ENCODE data around the gene THAP7.
"Not testable (repeated sequence)": the region's sequence is repeated elsewhere in the genome, so short reads cannot be mapped to it uniquely, and the experiment has no call there.

THAP7 gene

DNA sequence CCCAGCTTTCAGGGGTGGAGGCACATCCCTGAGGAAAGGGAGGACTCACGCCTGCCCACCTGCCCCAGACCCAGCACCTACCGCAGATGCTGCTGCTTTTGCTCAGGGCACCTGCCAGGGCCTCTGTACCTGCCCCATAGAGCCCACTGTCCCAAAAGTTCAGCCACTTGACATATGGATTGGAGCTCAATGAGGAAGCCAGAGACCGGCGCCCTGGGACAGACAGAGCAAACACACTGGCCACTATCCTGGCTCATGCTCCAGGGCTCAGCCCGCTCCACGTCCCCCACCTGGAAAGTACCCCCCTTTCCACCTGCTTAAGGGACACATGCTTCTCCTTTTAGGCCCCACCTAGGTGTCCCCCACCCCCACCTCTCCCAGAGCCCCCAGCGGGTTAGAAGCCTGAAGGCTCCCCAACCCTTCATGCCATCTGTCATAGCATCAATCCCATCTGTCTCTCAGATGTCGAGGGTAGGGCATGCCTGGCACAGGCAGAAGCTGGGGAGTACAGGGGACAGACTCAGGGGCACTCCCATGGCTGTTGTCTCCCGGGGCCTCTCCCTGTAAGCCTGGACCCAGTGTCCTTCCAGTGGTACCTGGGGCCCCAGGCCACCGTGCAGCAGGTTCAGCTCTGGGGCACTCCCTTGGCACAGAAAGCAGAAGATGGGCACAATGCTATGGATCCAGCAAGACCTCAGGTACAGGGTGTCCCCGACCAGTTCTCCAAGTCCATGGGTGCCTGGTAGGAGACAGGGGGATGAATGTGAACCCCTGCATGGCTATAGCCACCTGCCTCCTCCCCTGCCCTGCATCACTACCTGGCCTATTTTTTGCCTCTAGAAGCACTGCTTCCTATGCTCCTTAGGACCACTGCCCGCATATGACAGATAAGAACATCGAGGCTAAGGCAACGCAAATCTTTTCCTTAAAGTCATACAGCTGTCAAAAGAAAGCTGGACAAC is 10.8 kb upstream of the THAP7 start:
- no peak for DNase-seq (ENCODE audit: low read depth in 2 of 2)

DNA sequence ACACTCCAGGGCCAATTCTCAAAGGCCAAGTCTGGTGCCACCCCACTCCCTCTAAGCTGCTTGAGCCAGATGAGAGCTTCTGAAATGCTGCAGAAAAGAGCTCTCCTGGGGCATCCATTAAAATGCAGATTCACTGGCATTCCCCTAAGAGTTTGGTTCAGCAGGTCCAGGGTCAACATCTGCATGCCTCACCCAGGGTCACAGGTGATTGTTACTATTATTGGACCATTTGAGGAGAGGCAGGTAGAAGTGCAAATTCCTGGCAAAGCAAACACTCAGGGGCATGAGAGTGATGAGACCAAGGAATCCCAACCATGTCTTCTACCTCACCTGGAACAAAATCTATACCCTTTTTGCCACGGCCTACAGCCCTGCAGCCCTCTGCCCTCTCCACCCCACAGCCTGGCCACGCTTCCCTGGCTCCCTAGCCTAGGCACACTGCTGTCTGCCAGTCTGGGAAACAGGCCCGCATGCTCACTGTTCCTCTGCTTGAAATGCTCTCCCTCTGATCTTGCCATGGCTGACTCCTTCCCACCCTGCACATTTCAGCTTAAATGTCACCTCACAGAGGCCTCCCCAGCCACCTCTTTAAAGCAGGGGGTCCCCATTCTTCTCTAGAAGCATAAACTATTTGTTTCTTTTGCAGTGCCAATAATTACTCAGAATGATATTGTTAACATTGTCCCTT is 8.7 kb upstream of the THAP7 start:
- DNase-seq (ENCODE audit: low read depth in 2 of 2): no peak

DNA sequence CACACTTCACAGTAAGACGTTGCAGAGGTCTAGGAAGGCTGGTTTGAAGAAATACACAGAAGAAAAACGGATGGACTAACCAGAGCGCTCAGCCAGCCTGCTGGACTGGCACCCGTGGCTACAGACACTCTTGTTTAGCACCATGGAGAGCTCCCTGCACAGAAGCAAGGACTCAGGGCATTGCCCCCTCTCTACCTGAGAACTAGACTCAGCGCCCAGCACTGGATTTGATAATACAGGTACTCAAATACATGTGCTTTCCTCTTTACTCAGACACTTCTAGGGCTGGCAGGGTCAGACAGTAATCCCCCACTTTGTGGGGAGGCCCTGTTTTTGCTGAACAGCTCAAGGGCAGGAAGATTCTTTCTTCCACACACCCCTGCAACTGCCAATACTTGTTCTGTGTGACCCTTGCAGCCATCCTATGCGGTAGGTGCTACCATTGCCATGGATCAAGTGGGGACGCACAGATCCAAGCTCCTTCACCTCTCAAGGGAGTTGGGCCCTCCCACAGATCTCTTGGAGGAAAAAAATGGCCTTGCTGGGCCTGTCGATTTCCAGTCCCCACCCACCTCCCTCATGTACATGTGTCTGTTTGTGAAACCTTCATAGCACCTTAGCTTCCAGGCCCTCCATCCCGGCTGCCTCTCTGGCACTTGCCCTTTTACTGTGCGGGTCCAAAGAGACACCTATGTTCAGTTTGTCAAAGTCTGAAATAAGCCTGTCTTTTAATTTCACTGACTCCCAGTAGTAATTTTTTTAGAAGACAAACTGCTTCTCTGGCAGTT is 7.9 kb upstream of the THAP7 start:
- DNase-seq (ENCODE audit: low read depth in 2 of 2): no peak

DNA sequence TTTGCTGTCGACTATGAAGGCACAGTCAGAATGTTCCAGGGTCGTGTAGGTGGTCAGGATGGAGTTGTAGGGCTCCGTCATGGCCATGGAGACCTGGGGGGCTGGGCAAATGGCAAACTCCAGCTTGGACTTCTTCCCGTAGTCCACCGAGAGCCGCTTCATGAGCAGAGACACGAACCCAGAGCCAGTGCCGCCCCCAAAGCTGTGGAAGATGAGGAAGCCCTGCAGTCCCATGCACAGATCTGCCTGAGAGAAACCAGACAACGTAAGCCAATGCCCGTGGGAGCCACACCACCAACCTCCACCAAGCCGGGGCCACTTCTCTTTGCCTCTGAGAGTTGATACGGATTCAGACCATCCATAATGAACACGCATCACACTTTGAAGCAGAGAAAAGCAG is 7.3 kb upstream of the THAP7 start:
- DNase-seq (ENCODE audit: low read depth in 2 of 2): not testable (repeated sequence)

DNA sequence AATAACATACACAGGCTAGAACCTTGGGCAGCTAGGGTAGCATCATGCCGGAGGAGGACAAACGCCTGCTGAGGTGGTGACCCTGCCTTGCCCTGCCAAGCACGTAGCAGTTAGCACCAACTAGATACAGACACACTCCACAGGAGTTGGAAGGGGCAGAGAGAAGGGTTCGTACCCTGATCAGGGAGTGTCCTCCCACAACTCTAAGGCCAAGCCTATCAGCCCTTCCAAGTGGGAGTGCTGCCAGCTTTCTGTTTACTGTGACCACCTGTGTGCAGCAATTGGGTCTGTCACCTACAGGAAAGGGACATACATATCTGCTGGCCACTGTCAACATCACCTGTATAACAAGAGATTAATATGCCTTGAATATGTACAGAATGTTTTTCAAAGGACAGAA is 1.9 kb upstream of the THAP7 start:
- no peak for DNase-seq (ENCODE audit: low read depth in 2 of 2)

DNA sequence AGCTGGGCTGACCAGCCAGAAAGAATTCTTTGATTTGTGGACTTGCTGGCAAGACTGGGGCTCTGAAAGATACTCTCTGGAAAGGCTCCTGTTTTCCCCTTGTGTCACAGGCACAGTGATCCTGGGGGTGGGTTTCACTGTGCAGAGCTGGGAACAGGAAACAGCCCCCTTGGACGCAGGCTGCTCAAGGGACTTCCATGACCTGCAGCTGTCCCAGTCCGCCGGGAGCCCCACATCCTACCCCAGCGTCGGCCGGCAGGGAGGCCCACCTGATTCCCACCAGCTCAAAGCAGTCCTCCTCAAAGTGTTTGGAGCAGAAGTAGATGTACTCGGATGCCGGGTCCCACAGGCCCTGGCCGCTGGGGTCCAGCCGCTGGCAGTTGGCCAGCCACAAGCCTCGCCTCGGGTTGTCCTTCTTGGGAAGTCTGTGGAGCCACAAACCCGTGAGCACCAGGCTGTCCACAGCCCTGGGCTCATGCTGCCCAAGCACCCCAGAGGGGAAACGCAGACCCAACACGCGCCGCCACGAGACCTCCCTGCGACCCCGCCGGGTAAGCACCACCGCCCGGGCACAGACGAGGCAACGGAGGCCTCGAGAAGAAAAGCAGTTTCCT is 824 bp downstream of the THAP7 start:
- no peak for DNase-seq (ENCODE audit: low read depth in 2 of 2)

DNA sequence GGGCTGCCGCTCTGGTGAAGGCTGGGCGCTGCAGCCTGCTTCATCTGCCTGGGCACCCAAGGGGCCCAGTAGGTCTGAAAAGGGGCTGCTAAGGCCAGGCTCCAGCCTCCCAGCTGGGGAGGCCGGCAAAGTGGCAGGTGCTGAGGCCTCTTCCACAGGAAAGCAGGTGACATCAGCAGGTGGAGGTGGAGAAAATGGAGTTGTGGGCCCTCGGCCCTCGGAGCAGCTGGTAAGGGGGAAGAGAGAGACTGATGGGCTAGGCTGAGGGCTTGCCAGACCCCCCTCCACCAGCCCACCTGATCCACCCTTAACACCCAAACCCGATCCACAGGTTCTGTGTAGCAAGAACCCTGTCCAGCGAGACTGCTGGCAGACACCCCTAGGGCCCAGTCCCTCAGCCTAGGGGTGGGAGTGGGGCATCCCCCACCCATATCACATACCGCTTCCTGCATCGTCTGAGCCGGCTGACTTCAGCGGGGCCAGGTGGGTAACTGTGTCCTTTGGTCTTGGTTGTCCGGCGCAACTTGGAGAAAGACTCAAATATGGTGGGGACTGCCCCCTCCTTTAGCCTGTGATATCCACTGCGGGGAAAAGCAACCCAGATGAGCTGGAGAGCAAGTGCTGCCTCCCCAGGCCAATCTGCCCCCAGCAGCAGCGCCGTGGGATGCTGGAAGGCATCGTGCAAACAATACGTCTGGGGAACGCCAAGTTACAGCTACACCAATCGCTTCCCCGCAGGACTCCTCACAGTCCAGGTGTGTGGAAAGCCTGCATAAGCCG is 1.5 kb downstream of the THAP7 start:
- no peak for DNase-seq (ENCODE audit: low read depth in 2 of 2)

DNA sequence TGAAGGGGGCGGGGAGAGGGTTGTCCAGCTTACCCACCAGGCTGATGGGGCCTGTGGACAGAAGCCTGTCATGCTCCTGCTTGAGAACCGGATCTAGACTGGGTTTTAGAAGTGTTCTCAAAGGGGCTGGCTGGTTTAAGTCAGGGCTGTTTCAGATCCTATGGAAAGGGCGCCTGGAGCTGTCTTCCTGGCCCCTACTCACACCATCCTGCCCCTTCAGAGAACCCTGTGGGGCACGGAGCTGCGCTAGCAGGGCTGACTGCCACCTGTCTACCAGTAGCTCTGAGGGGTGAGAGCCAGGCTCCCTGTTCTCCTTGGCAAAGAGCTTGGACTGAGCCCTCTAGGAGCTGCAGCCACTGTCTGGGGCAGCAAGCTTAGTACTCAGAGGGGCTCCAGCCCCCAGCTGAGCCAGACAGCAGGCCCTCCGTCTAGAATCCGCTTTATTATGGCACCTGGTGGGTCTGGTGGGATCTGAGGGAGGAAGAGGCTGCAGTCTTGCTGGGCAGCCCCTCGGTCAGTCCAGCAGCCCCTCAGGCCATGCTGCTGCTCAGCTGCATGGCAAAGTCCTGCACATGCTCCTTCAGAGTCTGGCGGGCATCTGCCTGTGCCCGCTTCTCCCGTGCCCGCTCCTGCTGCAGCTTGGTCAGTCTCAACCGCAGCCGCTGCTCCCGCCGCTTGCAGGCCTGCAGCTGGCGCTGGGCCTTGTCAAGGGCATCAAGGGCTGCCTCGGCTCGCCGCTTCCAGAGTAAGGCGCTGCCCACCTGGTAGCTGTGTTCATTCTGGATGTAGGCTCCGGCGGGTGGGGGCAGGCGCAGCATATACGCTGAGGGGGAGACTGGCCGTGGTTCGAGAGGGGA is 2.3 kb downstream of the THAP7 start:
- DNase-seq (ENCODE audit: low read depth in 2 of 2): no peak

DNA sequence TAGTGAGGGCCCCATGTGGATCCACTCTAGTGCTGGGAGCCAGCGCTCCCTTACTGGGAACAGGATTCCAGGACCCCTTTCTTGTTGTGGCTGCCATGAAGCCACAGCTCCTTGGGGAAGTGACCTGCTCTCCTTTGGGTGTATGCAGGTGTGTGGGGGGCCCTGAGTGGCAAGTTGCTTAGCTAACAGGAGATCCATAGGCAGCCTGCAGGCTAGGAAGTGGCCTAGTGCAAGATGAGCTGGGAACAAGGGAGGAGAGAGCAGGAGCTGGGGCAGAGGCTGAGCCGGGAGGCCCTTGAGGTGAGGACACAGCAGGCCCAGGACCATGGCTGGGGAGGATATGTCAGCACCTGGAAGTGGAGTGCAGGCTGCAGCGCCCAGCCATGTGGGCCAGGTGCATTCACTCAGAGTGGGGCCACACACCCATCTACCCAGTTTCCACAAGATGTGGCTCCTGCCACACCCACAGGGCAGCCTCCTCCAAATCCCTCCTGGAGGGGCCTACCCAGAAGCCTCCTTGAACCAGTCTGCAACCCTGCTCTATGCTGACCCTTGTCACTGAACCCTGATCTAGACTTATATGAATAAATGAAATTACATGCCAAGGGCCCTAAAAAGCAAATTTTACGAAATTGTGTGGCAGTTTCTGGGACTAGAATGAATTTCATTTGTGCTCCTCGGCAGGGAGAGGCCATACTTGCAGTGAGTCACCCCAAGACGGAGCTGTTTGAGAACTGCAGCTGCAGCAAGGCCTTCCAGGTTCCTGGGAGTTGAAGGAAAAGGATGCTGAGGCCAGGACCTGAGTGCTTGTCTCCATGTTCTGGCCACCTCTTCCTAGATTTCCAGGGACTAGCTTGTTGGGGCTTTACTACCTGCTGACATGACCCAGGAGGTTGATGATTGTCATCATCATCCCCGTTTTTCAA is 3.2 kb downstream of the THAP7 start:
- DNase-seq (ENCODE audit: low read depth in 2 of 2): no peak

DNA sequence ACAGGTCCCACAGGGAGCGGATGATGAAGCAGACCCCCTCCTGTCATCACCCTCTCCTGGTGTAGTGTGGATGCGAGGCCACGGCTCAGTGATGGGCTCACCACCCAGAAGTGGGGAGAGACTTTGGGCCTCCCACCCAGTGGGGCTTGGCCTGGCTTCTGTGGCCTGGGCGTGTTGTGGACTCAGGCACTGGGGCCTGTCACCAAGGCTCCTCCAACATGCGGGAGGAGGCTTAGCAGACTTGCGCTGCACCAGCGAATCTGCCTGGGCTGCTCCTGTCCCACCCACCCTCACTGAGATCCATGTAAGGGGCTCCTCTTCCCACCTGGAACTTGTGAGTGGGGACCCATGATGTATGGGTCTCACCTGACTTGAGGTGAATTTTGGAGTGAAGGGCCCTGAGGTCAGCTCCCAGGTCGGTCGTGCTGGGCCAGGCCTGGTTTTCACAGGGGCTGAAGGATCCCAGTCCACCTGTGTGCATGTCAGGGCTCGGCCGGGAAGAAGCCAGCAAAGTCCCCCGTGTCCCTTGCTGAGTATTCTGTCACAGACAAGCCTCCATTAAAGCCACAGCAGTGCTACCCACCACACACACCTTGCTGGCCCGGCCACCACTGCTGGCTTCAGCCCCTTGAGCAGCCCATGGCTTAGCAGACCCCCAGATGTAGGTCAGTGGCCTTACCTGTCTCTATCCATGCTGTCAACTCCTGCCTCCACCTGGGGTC is 4.2 kb downstream of the THAP7 start:
- no peak for DNase-seq (ENCODE audit: low read depth in 2 of 2)

DNA sequence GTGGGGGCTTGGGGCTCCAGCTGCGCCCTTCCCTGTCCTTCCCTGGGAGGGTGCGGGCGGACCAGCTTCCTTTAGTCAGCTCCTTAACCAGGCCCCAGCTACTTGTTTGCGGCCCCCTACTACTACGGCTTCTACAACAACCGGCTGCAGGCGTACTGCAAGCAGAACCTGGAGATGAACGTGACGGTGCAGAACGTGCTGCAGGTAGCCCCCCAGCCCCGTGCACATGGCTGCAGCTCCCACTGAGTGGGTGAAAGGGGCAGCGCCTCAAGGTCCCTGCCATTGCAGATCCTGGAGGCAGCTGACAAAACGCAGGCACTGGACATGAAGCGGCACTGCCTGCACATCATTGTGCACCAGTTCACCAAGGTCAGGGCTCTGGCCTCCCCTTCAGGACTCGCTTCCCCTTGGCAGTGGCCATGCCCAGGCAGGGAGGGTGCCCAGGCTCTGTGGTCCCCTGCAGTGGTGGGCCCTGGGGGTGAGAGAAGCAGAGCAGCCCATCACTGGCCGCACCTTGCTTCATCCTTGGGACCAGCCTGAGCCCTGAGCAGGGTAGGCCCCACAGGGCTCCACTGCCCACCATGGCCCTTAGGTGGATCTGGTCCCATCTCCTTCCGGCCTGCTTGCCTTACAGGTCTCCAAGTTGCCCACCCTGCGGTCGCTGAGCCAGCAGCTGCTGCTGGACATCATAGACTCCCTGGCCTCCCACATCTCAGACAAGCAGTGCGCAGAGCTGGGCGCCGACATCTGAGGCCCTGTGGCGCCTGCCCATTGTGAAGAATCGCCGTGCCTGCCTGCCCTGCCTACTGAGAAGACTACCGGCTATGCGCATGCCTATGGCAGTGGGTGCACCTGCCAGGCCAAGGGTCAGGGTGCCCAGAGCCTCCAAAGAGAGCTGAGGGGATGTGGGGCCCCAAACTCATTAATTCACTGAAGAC is 5.1 kb downstream of the THAP7 start:
- DNase-seq (ENCODE audit: low read depth in 2 of 2): no peak

DNA sequence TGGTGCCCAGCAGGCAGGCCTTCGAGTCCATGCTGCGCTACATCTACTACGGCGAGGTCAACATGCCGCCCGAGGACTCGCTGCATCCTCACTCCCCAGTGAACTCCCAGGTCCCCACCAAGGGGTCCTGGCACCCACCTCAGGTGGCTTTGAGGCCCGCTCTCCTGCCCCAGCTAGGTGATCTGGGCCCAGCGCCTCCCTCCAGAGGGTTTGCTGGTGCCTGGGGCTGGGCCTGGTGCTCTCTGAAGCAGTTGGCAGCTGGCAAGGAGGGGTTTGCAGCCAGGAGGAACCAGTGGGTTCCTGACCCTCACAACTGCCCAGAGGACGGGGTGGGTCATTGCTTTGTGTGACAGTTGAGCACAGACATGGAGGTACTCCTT is 5.9 kb downstream of the THAP7 start:
- no peak for DNase-seq (ENCODE audit: low read depth in 2 of 2)

DNA sequence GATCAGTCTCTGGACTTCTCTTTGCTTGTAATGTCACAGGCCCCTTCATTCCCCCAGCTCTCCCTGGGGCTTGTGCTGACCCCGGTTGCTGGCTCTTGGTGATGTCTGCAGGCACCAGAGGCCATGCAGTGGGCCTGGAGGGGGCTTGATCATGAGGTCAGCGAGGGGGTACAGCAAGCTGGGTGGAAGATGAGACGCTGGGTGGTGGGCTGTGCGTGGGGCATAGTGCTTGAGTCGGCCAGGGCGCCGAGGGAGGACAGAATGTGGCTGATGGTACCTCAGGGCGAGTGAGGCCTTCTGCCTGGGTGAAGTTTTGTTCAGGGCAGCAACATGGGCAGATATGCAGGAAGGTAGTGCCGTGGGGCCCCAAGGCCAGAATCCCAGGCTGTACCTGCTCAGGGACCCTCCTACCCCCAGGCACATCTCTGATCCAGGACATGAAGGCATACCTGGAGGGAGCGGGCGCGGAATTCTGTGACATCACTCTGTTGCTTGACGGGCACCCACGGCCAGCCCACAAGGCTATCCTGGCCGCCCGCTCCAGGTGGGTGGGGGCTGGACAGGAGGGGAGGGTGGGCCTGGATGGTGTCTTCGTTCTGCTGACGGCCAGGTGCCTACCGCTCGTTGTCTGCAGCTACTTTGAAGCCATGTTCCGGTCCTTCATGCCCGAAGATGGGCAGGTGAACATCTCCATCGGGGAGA is 6.4 kb downstream of the THAP7 start:
- no peak for DNase-seq (ENCODE audit: low read depth in 2 of 2)

DNA sequence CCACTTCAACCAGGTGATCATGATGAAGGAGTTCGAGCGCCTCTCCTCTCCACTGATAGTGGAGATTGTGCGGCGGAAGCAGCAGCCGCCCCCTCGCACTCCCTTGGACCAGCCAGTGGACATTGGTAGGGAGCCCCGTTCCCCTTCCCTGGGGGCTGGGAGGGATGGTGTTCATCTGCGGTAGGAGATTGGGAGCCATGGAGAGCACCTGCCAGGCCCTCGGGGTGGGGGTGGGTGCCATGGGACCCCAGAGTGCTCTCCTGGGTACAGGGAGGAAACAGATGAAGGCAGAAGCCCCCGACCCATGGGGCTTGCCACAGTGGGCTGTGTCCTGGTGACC is 7.0 kb downstream of the THAP7 start:
- DNase-seq (ENCODE audit: low read depth in 2 of 2): no peak

DNA sequence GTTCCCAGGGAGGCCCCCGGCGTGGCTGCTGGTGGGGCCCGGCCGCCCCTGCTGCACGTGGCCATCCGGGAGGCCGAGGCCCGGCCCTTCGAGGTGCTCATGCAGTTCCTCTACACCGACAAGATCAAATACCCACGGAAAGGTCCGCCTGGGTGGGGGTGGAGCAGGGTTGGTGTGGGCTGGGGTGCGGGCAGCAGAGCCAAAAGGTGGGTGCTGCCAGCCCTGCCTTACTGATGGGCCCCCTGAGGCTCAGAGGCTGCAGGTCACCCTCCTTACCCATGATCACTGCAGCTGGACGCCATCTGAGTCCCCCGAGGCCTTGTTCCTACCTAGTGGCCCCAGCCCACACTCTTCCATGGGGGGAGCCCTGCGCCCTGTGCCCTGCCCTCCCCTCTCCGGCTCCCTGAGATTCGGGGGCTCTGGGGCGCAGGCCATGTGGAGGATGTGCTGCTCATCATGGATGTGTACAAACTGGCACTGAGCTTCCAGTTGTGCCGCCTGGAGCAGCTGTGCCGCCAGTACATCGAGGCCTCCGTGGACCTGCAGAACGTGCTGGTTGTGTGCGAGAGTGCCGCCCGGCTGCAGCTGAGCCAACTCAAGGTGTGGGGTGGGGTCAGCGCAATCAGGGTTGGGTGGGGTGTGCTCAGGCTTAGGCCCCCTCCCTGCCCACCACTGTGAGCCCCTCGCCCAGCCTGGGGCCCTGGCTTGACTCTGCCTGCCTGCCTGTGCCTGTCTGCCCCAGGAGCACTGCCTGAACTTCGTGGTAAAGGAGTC is 7.6 kb downstream of the THAP7 start:
- DNase-seq (ENCODE audit: low read depth in 2 of 2): no peak

All from fibroblast of skin of left biceps (primary cell).